Activated naive CD4-positive, alpha-beta T cell (primary cell): Measurements from ENCODE around the gene LIPC.

Experiments used
- DNase-seq, 4 experiments: peaks; one replicate each; lab custom pipeline; 2025; lab: John Stamatoyannopoulos, UW

LIPC gene

GRCh38 chr15:58436552-58436951 lies 4.8 kb downstream of the LIPC start:
- no peak for DNase-seq

GRCh38 chr15:58437531-58438105 lies 5.8 kb downstream of the LIPC start:
- DNase-seq = no peak

- no peak for DNase-seq
Measured at GRCh38 chr15:58438111-58438510, 6.3 kb downstream of the LIPC start.

GRCh38 chr15:58438956-58439355 lies 7.2 kb downstream of the LIPC start:
- no peak for DNase-seq

GRCh38 chr15:58440158-58440910 lies 8.5 kb downstream of the LIPC start:
- no peak for DNase-seq

GRCh38 chr15:58440922-58441321 lies 9.1 kb downstream of the LIPC start:
- DNase-seq = no peak

GRCh38 chr15:58441376-58442070 lies 9.7 kb downstream of the LIPC start:
- no peak for DNase-seq

- no peak for DNase-seq
Measured at GRCh38 chr15:58442122-58442521, 10.3 kb downstream of the LIPC start.

- DNase-seq = no peak
Measured at GRCh38 chr15:58443308-58443707, 11.5 kb downstream of the LIPC start.

- no peak for DNase-seq
Measured at GRCh38 chr15:58444056-58444455, 12.3 kb downstream of the LIPC start.

- no peak for DNase-seq
Measured at GRCh38 chr15:58444658-58445332, 13.0 kb downstream of the LIPC start.

GRCh38 chr15:58445865-58446264 lies 14.1 kb downstream of the LIPC start:
- DNase-seq = no peak

GRCh38 chr15:58446521-58446920 lies 14.7 kb downstream of the LIPC start:
- DNase-seq = no peak

- DNase-seq = no peak
Measured at GRCh38 chr15:58447271-58448010, 15.7 kb downstream of the LIPC start.

- DNase-seq = no peak
Measured at GRCh38 chr15:58448331-58448730, 16.5 kb downstream of the LIPC start.

- no peak for DNase-seq
Measured at GRCh38 chr15:58448906-58449305, 17.1 kb downstream of the LIPC start.

- DNase-seq = no peak
Measured at GRCh38 chr15:58451826-58452225, 20.0 kb downstream of the LIPC start.

- no peak for DNase-seq
Measured at GRCh38 chr15:58452775-58453174, 21.0 kb downstream of the LIPC start.

- no peak for DNase-seq
Measured at GRCh38 chr15:58453931-58454793, 22.4 kb downstream of the LIPC start.

GRCh38 chr15:58454950-58455401 lies 23.2 kb downstream of the LIPC start:
- DNase-seq = no peak

- no peak for DNase-seq
Measured at GRCh38 chr15:58457466-58457965, 25.7 kb downstream of the LIPC start.
